ENCODE results near the gene PPP1R3F. TPM values are rescaled to one million over a fixed set of nuclear protein-coding genes. Genes with fewer than 3 reads are reported as not detected.

The PPP1R3F gene
- total and polyA plus RNA-seq, 2 experiments from 2014 or later: 6.4 to 10.2 TPM

DNA sequence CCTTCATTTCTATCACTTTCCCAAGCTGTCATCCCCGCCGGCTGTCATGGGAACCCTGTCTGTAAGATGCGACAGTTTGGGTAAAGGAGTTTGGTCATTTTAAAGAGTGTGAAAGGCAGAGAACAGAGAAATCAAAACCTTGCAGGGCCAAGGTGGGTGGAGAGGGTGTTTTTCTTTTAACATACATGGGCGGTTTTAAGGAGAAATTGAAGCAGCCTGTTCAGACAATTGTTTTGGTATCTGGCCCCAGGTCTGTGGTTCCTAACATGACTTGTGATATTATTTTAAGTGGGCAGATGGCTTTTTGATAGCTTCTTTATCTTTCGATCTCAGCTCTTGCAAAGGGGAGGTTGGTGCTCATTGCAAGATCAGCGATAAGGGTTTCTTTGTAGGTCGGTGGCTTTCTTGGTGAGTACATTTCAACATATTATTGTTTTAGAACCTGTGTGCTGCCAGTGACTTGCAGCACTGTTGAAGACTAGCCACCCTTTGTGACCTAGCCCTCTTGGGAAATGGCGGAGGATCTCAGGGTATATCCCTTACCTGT, 3.7 kb downstream of the PPP1R3F start:
- Histone ChIP-seq H3K27me3 (no peaks in the 10 kb centered on the region), H2AFZ (no peak overlapping the region), H3K9me2 (replicated peaks; ENCODE audit: insufficient read depth) (no peaks in the 10 kb centered on the region), H3K9me3 (ENCODE audit: low read depth) (no peaks in the 10 kb centered on the region), H3K27ac (no peak overlapping the region), H3K4me2 (peak overlapping the region; percentile 88), H3K4me3 (no peak overlapping the region), H3K36me3 (replicated peaks; ENCODE audit: insufficient read depth, low read depth) (no peaks in the 10 kb centered on the region), H3K4me1 (ENCODE audit: insufficient read depth) (peaks cover 6% of the 10 kb centered on the region), H3K79me2 (peaks cover 33% of the 10 kb centered on the region), H4K20me1 (ENCODE audit: insufficient read depth, poor library complexity, severe bottlenecking) (no peaks in the 10 kb centered on the region)
- no peak for DNase-seq (ENCODE audit: low spot score)
- WGBS (ENCODE audit: low lambda C conversion rate, missing lambda C conversion rate): 88% methylated on average over 8 of the region's 8 CpGs
- TF ChIP-seq EZH2phosphoT487 (IDR thresholded peaks at IDR 0.05; ENCODE audit: low read depth, severe bottlenecking, unreplicated experiment) (no peak), EZH2 (IDR thresholded peaks at IDR 0.05; ENCODE audit: borderline replicate concordance) (no peak)
- TF ChIP-seq, protein P1, sequence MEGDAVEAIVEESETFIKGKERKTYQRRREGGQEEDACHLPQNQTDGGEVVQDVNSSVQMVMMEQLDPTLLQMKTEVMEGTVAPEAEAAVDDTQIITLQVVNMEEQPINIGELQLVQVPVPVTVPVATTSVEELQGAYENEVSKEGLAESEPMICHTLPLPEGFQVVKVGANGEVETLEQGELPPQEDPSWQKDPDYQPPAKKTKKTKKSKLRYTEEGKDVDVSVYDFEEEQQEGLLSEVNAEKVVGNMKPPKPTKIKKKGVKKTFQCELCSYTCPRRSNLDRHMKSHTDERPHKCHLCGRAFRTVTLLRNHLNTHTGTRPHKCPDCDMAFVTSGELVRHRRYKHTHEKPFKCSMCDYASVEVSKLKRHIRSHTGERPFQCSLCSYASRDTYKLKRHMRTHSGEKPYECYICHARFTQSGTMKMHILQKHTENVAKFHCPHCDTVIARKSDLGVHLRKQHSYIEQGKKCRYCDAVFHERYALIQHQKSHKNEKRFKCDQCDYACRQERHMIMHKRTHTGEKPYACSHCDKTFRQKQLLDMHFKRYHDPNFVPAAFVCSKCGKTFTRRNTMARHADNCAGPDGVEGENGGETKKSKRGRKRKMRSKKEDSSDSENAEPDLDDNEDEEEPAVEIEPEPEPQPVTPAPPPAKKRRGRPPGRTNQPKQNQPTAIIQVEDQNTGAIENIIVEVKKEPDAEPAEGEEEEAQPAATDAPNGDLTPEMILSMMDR (IDR thresholded peaks at IDR 0.05; ENCODE audit: poor library complexity): no peak

DNA sequence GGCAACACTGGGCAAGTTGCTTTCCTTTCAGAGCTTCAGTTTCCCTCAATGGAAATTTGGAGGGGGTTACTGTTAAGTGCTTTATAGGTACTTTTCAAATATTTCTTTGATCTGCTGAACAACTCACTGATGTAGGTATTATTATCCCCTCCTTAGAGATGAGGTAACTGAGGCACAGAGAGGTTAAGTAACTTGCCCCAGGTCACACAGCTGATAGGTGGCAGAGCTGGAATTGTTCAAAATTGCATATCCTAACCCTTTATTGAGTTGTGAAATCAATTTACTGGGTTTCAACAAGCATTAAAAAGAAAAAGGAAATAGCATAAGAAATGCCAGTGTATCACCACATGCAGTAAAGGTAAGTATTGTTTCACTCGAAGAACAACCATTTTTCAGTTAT, 6.6 kb downstream of the PPP1R3F start:
- 81% methylated on average over 1 of the region's 1 CpG for WGBS (ENCODE audit: low lambda C conversion rate, missing lambda C conversion rate)
- H3K27me3 ChIP-seq: no peaks in the 10 kb centered on the region
- no peak for DNase-seq (ENCODE audit: low spot score)
- no peak overlapping the region for H2AFZ ChIP-seq
- H3K4me1 ChIP-seq (ENCODE audit: insufficient read depth): peaks cover 3% of the 10 kb centered on the region
- no peaks in the 10 kb centered on the region for H3K9me2 ChIP-seq (replicated peaks; ENCODE audit: insufficient read depth)
- H3K4me2 ChIP-seq: no peak overlapping the region
- no peak overlapping the region for H3K27ac ChIP-seq
- no peaks in the 10 kb centered on the region for H4K20me1 ChIP-seq (ENCODE audit: insufficient read depth, poor library complexity, severe bottlenecking)
- no peak overlapping the region for H3K4me3 ChIP-seq
- H3K9me3 ChIP-seq (ENCODE audit: low read depth): no peaks in the 10 kb centered on the region
- peaks cover 20% of the 10 kb centered on the region for H3K79me2 ChIP-seq
- TF ChIP-seq, protein P1 (IDR thresholded peaks at IDR 0.05; ENCODE audit: poor library complexity): no peak
- TF ChIP-seq EZH2 (IDR thresholded peaks at IDR 0.05; ENCODE audit: borderline replicate concordance) (no peak), EZH2phosphoT487 (IDR thresholded peaks at IDR 0.05; ENCODE audit: low read depth, severe bottlenecking, unreplicated experiment) (no peak)
- no peaks in the 10 kb centered on the region for H3K36me3 ChIP-seq (replicated peaks; ENCODE audit: insufficient read depth, low read depth)

DNA sequence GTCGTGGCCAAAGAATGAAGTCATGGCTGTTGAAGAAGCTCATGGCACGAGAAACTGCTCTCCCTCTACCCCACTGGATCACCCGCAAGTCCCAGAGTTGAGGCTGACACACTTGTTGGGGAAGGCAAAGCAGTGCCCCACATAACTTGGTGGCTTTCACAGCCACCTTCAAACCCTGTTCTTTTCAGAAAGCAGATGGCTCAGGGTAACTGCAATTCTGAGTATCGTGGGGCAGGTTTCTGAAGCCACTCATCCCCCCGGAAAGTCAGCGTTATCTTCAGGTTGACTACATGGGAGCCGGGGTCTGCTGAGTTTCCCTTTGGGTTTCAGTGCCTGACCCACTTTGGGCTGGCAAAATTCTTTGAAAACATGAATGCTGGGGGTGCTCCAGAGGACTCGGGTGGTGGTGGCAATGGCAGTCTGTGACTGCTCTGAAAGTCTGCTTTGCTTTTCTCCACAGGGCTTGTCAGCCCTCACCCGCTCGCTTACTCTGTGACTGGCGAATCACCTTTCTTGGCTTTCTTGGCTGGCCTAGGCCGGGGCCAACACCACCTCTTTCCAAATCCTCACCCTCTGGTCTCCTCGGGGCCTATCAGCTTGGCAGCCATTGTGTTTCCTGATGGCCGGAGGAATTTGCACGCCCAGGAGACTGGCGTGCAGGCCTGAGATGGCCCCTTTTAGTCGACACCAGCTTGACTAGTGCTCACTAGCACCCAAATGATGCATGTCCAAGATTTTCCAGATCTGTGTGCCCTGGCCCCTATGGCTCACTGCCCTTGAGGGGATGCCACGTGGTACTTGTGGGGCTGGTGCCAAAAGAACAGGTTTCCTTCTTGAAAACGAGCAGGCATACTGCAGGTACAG, 7.3 kb downstream of the PPP1R3F start:
- no peak overlapping the region for H3K4me3 ChIP-seq
- no peak overlapping the region for H3K4me2 ChIP-seq
- H3K9me2 ChIP-seq (replicated peaks; ENCODE audit: insufficient read depth): no peaks in the 10 kb centered on the region
- TF ChIP-seq EZH2phosphoT487 (IDR thresholded peaks at IDR 0.05; ENCODE audit: low read depth, severe bottlenecking, unreplicated experiment) (no peak), EZH2 (IDR thresholded peaks at IDR 0.05; ENCODE audit: borderline replicate concordance) (no peak)
- TF ChIP-seq, protein P1 (IDR thresholded peaks at IDR 0.05; ENCODE audit: poor library complexity): no peak
- 76% methylated on average over 19 of the region's 19 CpGs for WGBS (ENCODE audit: low lambda C conversion rate, missing lambda C conversion rate)
- no peaks in the 10 kb centered on the region for H3K27me3 ChIP-seq
- H3K79me2 ChIP-seq: peaks cover 13% of the 10 kb centered on the region
- H3K27ac ChIP-seq: no peak overlapping the region
- no peaks in the 10 kb centered on the region for H3K4me1 ChIP-seq (ENCODE audit: insufficient read depth)
- H3K9me3 ChIP-seq (ENCODE audit: low read depth): no peaks in the 10 kb centered on the region
- no peak for DNase-seq (ENCODE audit: low spot score)
- H2AFZ ChIP-seq: no peak overlapping the region
- H3K36me3 ChIP-seq (replicated peaks; ENCODE audit: insufficient read depth, low read depth): no peaks in the 10 kb centered on the region
- no peaks in the 10 kb centered on the region for H4K20me1 ChIP-seq (ENCODE audit: insufficient read depth, poor library complexity, severe bottlenecking)
